Astrocyte (in vitro differentiated cells and primary cell): Measurements from ENCODE around the gene HMCN2.

ENCODE experiments used
- CTCF ChIP-seq: IDR thresholded peaks from 2 replicates; pipeline ENCODE4 v1.5.1; 2011; ENCODE audit warnings: low read depth, mild to moderate bottlenecking, inconsistent platforms, low read length, moderate library complexity; ENCODE audit not compliant: insufficient read depth
- EZH2 ChIP-seq: IDR thresholded peaks from 2 replicates; pipeline ENCODE4 v1.6.1; 2012; ENCODE audit warnings: mild to moderate bottlenecking, low read length, inconsistent platforms; ENCODE audit not compliant: insufficient read depth

- TF ChIP-seq CTCF (no peak), EZH2 (no peak)
Observed at GRCh38 chr9:130478152-130478551, 212.6 kb downstream of the HMCN2 start.
